SK-N-SH (cell line): ENCODE data around the gene MED6.

ENCODE experiments used
- CTCF ChIP-seq: fragments of 200-600 bp; sonication (generic); IDR thresholded peaks from 2 replicates; pipeline ENCODE4 v1.6.1; 2017; ENCODE audit warnings: antibody characterized with exemption, mild to moderate bottlenecking, moderate library complexity
- EP300 ChIP-seq, 2 experiments: IDR thresholded peaks; 2 replicates each; pipeline versions ENCODE4 v1.4.0 to v1.6.1; 2012; ENCODE audit warnings: borderline replicate concordance in 1 of 2, low read depth in 1 of 2, low read length in 1 of 2
- FOXJ3 ChIP-seq: sonication (generic); formaldehyde crosslinking; IDR thresholded peaks from 2 replicates; pipeline ENCODE4 v1.5.1; 2020; ENCODE audit warnings: mild to moderate bottlenecking, missing genetic modification reagents
- MAX ChIP-seq: IDR thresholded peaks from 2 replicates; pipeline ENCODE4 v1.4.0; 2012; ENCODE audit warnings: low read depth
- POLR2AphosphoS5 ChIP-seq: IDR thresholded peaks from 2 replicates; pipeline ENCODE4 v1.6.1; 2012; ENCODE audit warnings: low read depth, low read length
- RFX5 ChIP-seq: IDR thresholded peaks from 2 replicates; pipeline ENCODE4 v1.6.1; 2012; ENCODE audit warnings: mild to moderate bottlenecking, improper control_type of control experiment, low read length
- SIN3A ChIP-seq: IDR thresholded peaks from 2 replicates; pipeline ENCODE4 v1.6.1; 2012; ENCODE audit warnings: low read depth, mild to moderate bottlenecking, low read length, moderate library complexity, borderline replicate concordance
- SMC3 ChIP-seq: IDR thresholded peaks from 2 replicates; pipeline ENCODE4 v1.6.1; 2012; ENCODE audit warnings: low read depth, low read length, improper control_type of control experiment
- YY1 ChIP-seq: IDR thresholded peaks from 2 replicates; pipeline ENCODE4 v1.4.0; 2012; ENCODE audit warnings: low read depth, mild to moderate bottlenecking

DNA sequence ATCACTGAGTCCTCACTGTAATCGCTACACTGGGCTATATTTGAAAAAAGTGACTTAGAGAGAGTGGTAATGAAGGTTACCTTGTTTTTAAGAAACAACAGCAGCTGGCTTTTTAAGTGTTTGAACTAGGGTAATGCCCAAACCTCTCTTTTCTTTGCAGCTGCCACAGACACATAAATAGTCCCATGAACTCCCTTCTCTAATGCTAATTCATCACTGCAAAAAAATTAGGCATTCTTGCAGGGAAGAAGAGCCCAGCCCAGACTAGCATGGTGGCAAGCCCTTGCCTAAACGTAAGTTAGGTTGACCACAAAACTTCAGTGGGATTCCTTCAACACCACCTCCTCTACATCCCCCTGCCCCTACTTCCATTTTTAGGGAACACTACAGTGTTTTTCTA is 17.9 kb upstream of the MED6 start:
- TF ChIP-seq YY1 (no peak), EP300 (IDR thresholded peaks at IDR 0.05; ENCODE audit: borderline replicate concordance in 1 of 2, low read depth in 1 of 2, low read length in 1 of 2) (no peak), CTCF (no peak), FOXJ3 (CRISPR knock-in tag) (no peak), MAX (no peak), RFX5 (no peak), POLR2AphosphoS5 (no peak), SMC3 (no peak), SIN3A (no peak)
